GM18867 (cell line): ENCODE data around the gene AXL.

Experiments
- ATAC-seq: cut with Tn5 transposase; IDR thresholded peaks from one replicate; pipeline ENCODE4 v1.9.1; 2021; ENCODE audit warnings: mild to moderate bottlenecking, moderate library complexity; ENCODE audit not compliant: unreplicated experiment

AXL gene

GRCh38 chr19:41233748-41234240, 14.8 kb downstream of the AXL start:
- no peak for ATAC-seq

- ATAC-seq, result no peak
Measured at GRCh38 chr19:41234512-41235168, 15.6 kb downstream of the AXL start.

- ATAC-seq, result no peak
Measured at GRCh38 chr19:41235480-41235879, 16.5 kb downstream of the AXL start.

- no peak for ATAC-seq
Measured at GRCh38 chr19:41238244-41238643, 19.2 kb downstream of the AXL start.

- ATAC-seq, result no peak
Measured at GRCh38 chr19:41239363-41239762, 20.3 kb downstream of the AXL start.

GRCh38 chr19:41239961-41240574, 21.0 kb downstream of the AXL start:
- no peak for ATAC-seq

GRCh38 chr19:41241859-41242258, 22.8 kb downstream of the AXL start:
- no peak for ATAC-seq

- ATAC-seq, result no peak
Measured at GRCh38 chr19:41244117-41244516, 25.1 kb downstream of the AXL start.

- no peak for ATAC-seq
Measured at GRCh38 chr19:41245843-41246242, 26.8 kb downstream of the AXL start.

GRCh38 chr19:41248895-41249294, 29.9 kb downstream of the AXL start:
- no peak for ATAC-seq

GRCh38 chr19:41249707-41250423, 30.8 kb downstream of the AXL start:
- no peak for ATAC-seq

GRCh38 chr19:41253660-41254059, 34.6 kb downstream of the AXL start:
- ATAC-seq, result no peak

- no peak for ATAC-seq
Measured at GRCh38 chr19:41255171-41255570, 36.1 kb downstream of the AXL start.

- no peak for ATAC-seq
Measured at GRCh38 chr19:41261474-41262190, 42.6 kb downstream of the AXL start.

GRCh38 chr19:41263042-41263849, 44.2 kb downstream of the AXL start:
- ATAC-seq, result peak; percentile 5

GRCh38 chr19:41263850-41264580, 45.0 kb downstream of the AXL start, which contains the start of gene HNRNPUL1:
TSS of gene HNRNPUL1 (plus strand) at chr19:41264372. CDS start at chr19:41264504, 132 bp downstream.
- ATAC-seq, result peak; percentile 69

- ATAC-seq, result no peak
Measured at GRCh38 chr19:41264581-41265394, 45.8 kb downstream of the AXL start.

GRCh38 chr19:41265395-41266153, 46.6 kb downstream of the AXL start:
- no peak for ATAC-seq
